H1 (cell line): ENCODE measurements around the gene EFCAB8. TPM values are rescaled to one million over a fixed set of nuclear protein-coding genes. Genes with fewer than 3 reads are reported as not detected.

Experiments
- CTCF ChIA-PET: fragments of 300-600 bp; sonication (Branson Sonifier 250); formaldehyde crosslinking; loops from one replicate; lab custom pipeline; 2021; ENCODE audit not compliant: partially characterized antibody; lab: Charles Lee
- POLR2A ChIA-PET: fragments of 300-600 bp; sonication (Branson Sonifier 250); formaldehyde crosslinking; loops from one replicate; lab custom pipeline; 2021; ENCODE audit warnings: inconsistent platforms; ENCODE audit not compliant: partially characterized antibody; lab: Charles Lee
- DNase-seq, 2 experiments: peaks; one replicate each; pipeline versions ENCODE4 v3.0.0 to v3.0.0-alpha.2; 2010 to 2022; ENCODE audit warnings: low spot score in 2 of 2, low read depth in 1 of 2, mixed read lengths in 1 of 2
- FAIRE-seq: peaks from 2 replicates; lab custom pipeline; 2011; peaks lifted over from hg19 to GRCh38; lab: Jason Lieb, UNC
- H2AFZ ChIP-seq: 2 replicates; pipeline ENCODE4 v1.8.1; 2012; ENCODE audit warnings: low read length, inconsistent platforms
- H2AK5ac ChIP-seq: 2 replicates; pipeline ENCODE4 v1.6.1; 2013; ENCODE audit warnings: low read depth, low read length
- H2BK120ac ChIP-seq: replicated peaks from 2 replicates; pipeline ENCODE3; 2013; ENCODE audit warnings: low read depth, low read length, inconsistent platforms
- H2BK12ac ChIP-seq: 2 replicates; pipeline ENCODE4 v1.6.1; 2013; ENCODE audit warnings: low read depth, low read length
- H2BK15ac ChIP-seq: 2 replicates; pipeline ENCODE4 v1.6.1; 2013; ENCODE audit warnings: low read length
- H2BK20ac ChIP-seq: 2 replicates; pipeline ENCODE4 v1.6.1; 2013; ENCODE audit warnings: low read length
- H2BK5ac ChIP-seq: 2 replicates; pipeline ENCODE4 v1.6.1; 2013; ENCODE audit warnings: low read depth, low read length
- H3K14ac ChIP-seq: 2 replicates; pipeline ENCODE4 v1.6.1; 2013; ENCODE audit warnings: inconsistent platforms; ENCODE audit not compliant: insufficient read length
- H3K18ac ChIP-seq: 2 replicates; pipeline ENCODE4 v1.6.1; 2013; ENCODE audit warnings: low read length; ENCODE audit errors: extremely low read depth
- H3K23ac ChIP-seq: 2 replicates; pipeline ENCODE4 v1.6.1; 2013; ENCODE audit warnings: inconsistent platforms; ENCODE audit not compliant: insufficient read length
- H3K23me2 ChIP-seq: 2 replicates; pipeline ENCODE4 v1.6.1; 2013; ENCODE audit warnings: low read depth, low read length
- H3K27ac ChIP-seq: 2 replicates; pipeline ENCODE4 v1.6.1; 2011; ENCODE audit warnings: low read depth, low read length, inconsistent platforms
- H3K27me3 ChIP-seq, 4 experiments: replicated peaks in 1 of 4; 1 replicate in 1 of 4; 2 replicates in 3 of 4; pipeline versions ENCODE4 v1.6.1 to v1.8.1; 2011 to 2013; ENCODE audit warnings: low read length in 3 of 4, mild to moderate bottlenecking in 3 of 4, inconsistent platforms in 2 of 4, mixed read lengths in 2 of 4, moderate library complexity in 1 of 4; ENCODE audit not compliant: control insufficient read depth in 3 of 4, insufficient read depth in 3 of 4; ENCODE audit errors: extremely low read depth in 1 of 4
- H3K36me3 ChIP-seq, 4 experiments: 2 replicates each; pipeline versions ENCODE4 v1.6.1 to v1.8.1; 2011 to 2013; ENCODE audit warnings: mild to moderate bottlenecking in 4 of 4, low read length in 3 of 4, moderate library complexity in 2 of 4, control low read depth in 1 of 4, inconsistent platforms in 1 of 4; ENCODE audit not compliant: insufficient read depth in 4 of 4, control insufficient read depth in 2 of 4
- H3K4ac ChIP-seq: replicated peaks from 2 replicates; pipeline ENCODE3; 2013; ENCODE audit warnings: low read length, low read depth, mixed read lengths, inconsistent platforms; ENCODE audit not compliant: insufficient read length
- H3K4me1 ChIP-seq, 4 experiments: replicated peaks in 1 of 4; 1 replicate in 1 of 4; 2 replicates in 3 of 4; pipeline versions ENCODE4 v1.6.1 to v1.8.1; 2011 to 2013; ENCODE audit warnings: low read length in 3 of 4, inconsistent platforms in 2 of 4, mixed read lengths in 1 of 4; ENCODE audit not compliant: insufficient read depth in 4 of 4, control insufficient read depth in 3 of 4
- H3K4me2 ChIP-seq, 2 experiments: 2 replicates each; pipeline versions ENCODE4 v1.6.1 to v1.8.1; 2011 to 2013; ENCODE audit warnings: low read depth in 2 of 2, low read length in 2 of 2, control low read depth in 1 of 2, inconsistent platforms in 1 of 2, mild to moderate bottlenecking in 1 of 2; ENCODE audit not compliant: insufficient read depth in 1 of 2
- H3K4me3 ChIP-seq, 4 experiments: fragments of 200-600, 300-600 bp in 1 of 4; sonication (generic), shearing (Covaris generic), sonication (Bioruptor Twin) in 1 of 4; 2 replicates each; pipeline versions ENCODE4 v1.5.1 to v1.8.1; 2011 to 2016; ENCODE audit warnings: low read length in 4 of 4, low read depth in 3 of 4, control low read depth in 2 of 4, inconsistent platforms in 2 of 4, mild to moderate bottlenecking in 2 of 4, mixed read lengths in 1 of 4, moderate library complexity in 1 of 4; ENCODE audit not compliant: insufficient read depth in 2 of 4; ENCODE audit errors: extremely low read depth in 1 of 4
- H3K56ac ChIP-seq: replicated peaks from 2 replicates; pipeline ENCODE3; 2013; ENCODE audit warnings: low read depth, mild to moderate bottlenecking, mixed read lengths, low read length, inconsistent platforms; ENCODE audit not compliant: insufficient read length
- H3K79me1 ChIP-seq: 2 replicates; pipeline ENCODE4 v1.6.1; 2013; ENCODE audit warnings: low read depth, low read length, control low read depth
- H3K79me2 ChIP-seq, 2 experiments: 2 replicates each; pipeline versions ENCODE4 v1.6.1 to v1.8.1; 2012 to 2013; ENCODE audit warnings: low read length in 2 of 2, mild to moderate bottlenecking in 2 of 2, inconsistent platforms in 1 of 2; ENCODE audit not compliant: insufficient read depth in 2 of 2, control insufficient read depth in 1 of 2
- H3K9ac ChIP-seq, 4 experiments: replicated peaks in 1 of 4; 1 replicate in 1 of 4; 2 replicates in 3 of 4; pipeline versions ENCODE4 v1.6.1 to v1.8.1; 2011 to 2013; ENCODE audit warnings: low read depth in 3 of 4, low read length in 3 of 4, control low read depth in 2 of 4, mild to moderate bottlenecking in 2 of 4, moderate library complexity in 2 of 4, inconsistent platforms in 1 of 4; ENCODE audit errors: extremely low read depth in 1 of 4
- H3K9me3 ChIP-seq, 2 experiments: 2 replicates each; pipeline versions ENCODE4 v1.6.1 to v1.8.1; 2012 to 2013; ENCODE audit warnings: mild to moderate bottlenecking in 2 of 2, moderate library complexity in 2 of 2, control low read depth in 1 of 2, inconsistent platforms in 1 of 2, low read depth in 1 of 2, low read length in 1 of 2, mixed read lengths in 1 of 2; ENCODE audit not compliant: insufficient read depth in 2 of 2
- H4K20me1 ChIP-seq, 2 experiments: replicated peaks in 1 of 2; 2 replicates each; pipeline versions ENCODE3 to v1.8.1; 2011 to 2013; ENCODE audit warnings: inconsistent platforms in 2 of 2, low read length in 2 of 2, mild to moderate bottlenecking in 1 of 2; ENCODE audit not compliant: insufficient read depth in 2 of 2, control insufficient read depth in 1 of 2
- H4K5ac ChIP-seq: 2 replicates; pipeline ENCODE4 v1.6.1; 2013; ENCODE audit warnings: low read length, low read depth, mixed read lengths, inconsistent platforms; ENCODE audit not compliant: insufficient read length
- H4K8ac ChIP-seq: 2 replicates; pipeline ENCODE4 v1.8.0; 2013; ENCODE audit warnings: mild to moderate bottlenecking, moderate library complexity, low read length, inconsistent platforms; ENCODE audit not compliant: insufficient read depth; ENCODE audit errors: extremely low read depth
- H4K91ac ChIP-seq: replicated peaks from 2 replicates; pipeline ENCODE3; 2013; ENCODE audit warnings: low read length, mixed read lengths, inconsistent platforms; ENCODE audit not compliant: insufficient read length
- CEBPB ChIP-seq: IDR thresholded peaks from 2 replicates; pipeline ENCODE4 v1.6.1; 2012; ENCODE audit warnings: low read depth, low read length
- GABPA ChIP-seq: IDR thresholded peaks from 2 replicates; pipeline ENCODE4 v1.6.1; 2011; ENCODE audit warnings: mild to moderate bottlenecking, low read length, moderate library complexity, borderline replicate concordance; ENCODE audit not compliant: insufficient read depth
- GTF2F1 ChIP-seq: IDR thresholded peaks from 2 replicates; pipeline ENCODE4 v1.6.1; 2012; ENCODE audit warnings: low read depth, low read length, improper control_type of control experiment, borderline replicate concordance
- JUN ChIP-seq: IDR thresholded peaks from 2 replicates; pipeline ENCODE4 v1.6.1; 2011; ENCODE audit warnings: low read depth, mild to moderate bottlenecking, improper control_type of control experiment, low read length
- JUND ChIP-seq: IDR thresholded peaks from 2 replicates; pipeline ENCODE4 v1.6.1; 2011; ENCODE audit warnings: mild to moderate bottlenecking, improper control_type of control experiment, low read length
- PHF8 ChIP-seq: fragments of 200-600 bp; sonication (generic); conservative IDR thresholded peaks from 2 replicates; pipeline ENCODE4 v1.7.1; 2012; ENCODE audit warnings: low read depth, mild to moderate bottlenecking, inconsistent platforms, low read length, moderate library complexity
- RAD21 ChIP-seq, 2 experiments: IDR thresholded peaks in 1 of 2; conservative IDR thresholded peaks in 1 of 2; 2 replicates each; pipeline ENCODE4 v1.6.1; 2011; ENCODE audit warnings: low read depth in 2 of 2, low read length in 2 of 2, improper control_type of control experiment in 1 of 2, inconsistent platforms in 1 of 2, mild to moderate bottlenecking in 1 of 2, moderate library complexity in 1 of 2
- RNF2 ChIP-seq: fragments of 200-900, 300-1000 bp; sonication (generic); IDR thresholded peaks from 2 replicates; pipeline ENCODE4 v1.7.1; 2016; ENCODE audit warnings: borderline replicate concordance, low read depth, mild to moderate bottlenecking, antibody characterized with exemption, low read length; ENCODE audit not compliant: poor library complexity, severe bottlenecking; ENCODE audit errors: missing control alignments
- TBP ChIP-seq: IDR thresholded peaks from 2 replicates; pipeline ENCODE4 v1.6.1; 2011; ENCODE audit warnings: low read depth, low read length, improper control_type of control experiment
- TEAD4 ChIP-seq: IDR thresholded peaks from 2 replicates; pipeline ENCODE4 v1.6.1; 2012; ENCODE audit warnings: low read depth, low read length, inconsistent platforms, mixed read lengths
- WGBS, 2 experiments: shearing (Covaris generic) in 1 of 2; methylation state at CpG; one replicate each; pipeline versions ENCODE4 v1.1.6 to v1.1.7; 2013 to 2015; ENCODE audit warnings: low lambda C conversion rate in 2 of 2, mixed read lengths in 2 of 2, inconsistent platforms in 1 of 2, low coverage in 1 of 2, missing lambda C conversion rate in 1 of 2; ENCODE audit not compliant: insufficient replicate concordance in 2 of 2, insufficient coverage in 1 of 2, insufficient read length in 1 of 2; ENCODE audit errors: extremely low coverage in 1 of 2, missing lambda C conversion rate in 1 of 2; 5-methylcytosine and 5-hydroxymethylcytosine counted together
- polyA plus RNA-seq, 7 experiments: library from polyadenylated mRNA; depleted of rRNA in 3 of 7; stranded (reverse) in 5 of 7; unstranded in 2 of 7; fragments of >200 nt in 5 of 7; fragments of 200-250 nt in 2 of 7; gene quantifications; 1 replicate in 5 of 7; 2 replicates in 1 of 7; 4 replicates in 1 of 7; pipeline versions ENCODE4 v1.2.1 to v1.2.3, GENCODE V29; 2011 to 2013; ENCODE audit warnings: missing spikeins in 2 of 7, mixed read lengths in 2 of 7
- total RNA-seq: library from RNA; stranded (reverse); fragmentation: NEBNext Ultra II Directional; extraction: Animal tissue kit (Norgen Biotek cat#: 25700); gene quantifications from 2 replicates; pipeline ENCODE4 v1.2.1, GENCODE V29; 2021
- TF ChIP-seq, protein P1 (sequence below): IDR thresholded peaks from 2 replicates; pipeline ENCODE4 v1.6.1; 2012; ENCODE audit warnings: inconsistent platforms

Gene EFCAB8
- total and polyA plus RNA-seq, 2 of the 8 experiments (the other 6 are each of a cell fraction or from before 2014, with no cell fraction given) = 0.06 to 0.20 TPM

DNA sequence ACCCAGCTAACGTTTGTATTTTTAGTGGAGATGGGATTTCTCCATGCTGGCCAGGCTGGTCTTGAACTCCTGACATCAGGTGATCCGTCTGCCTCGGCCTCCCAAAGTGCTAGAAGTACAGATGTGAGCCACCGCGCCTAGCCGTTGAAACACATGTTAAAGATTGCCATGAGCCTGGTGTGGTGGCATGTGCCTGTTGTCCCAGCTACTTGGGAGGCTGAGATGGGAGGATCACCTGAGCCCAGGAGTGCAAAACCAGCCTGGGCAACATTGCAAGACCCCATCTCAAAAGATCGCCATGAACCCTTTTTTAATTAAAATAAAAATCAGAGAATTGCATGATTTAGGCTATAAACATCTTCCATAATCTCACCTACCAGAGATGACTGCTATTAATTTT, 2.7 kb downstream of the EFCAB8 start:
- FAIRE-seq (no peak), DNase-seq (no peak)
- no peak overlapping the region for H4K91ac ChIP-seq
- ChIA-PET CTCF (interaction anchor here (1.0 kb wide), 1 partner anchor 35 kb away, joined by 3 read pairs; no protein-coding TSS in a partner anchor), POLR2A (interaction anchor here (0.9 kb wide), 1 partner anchor 88 kb away, joined by 3 read pairs; no protein-coding TSS in a partner anchor)
- no peak overlapping the region for H3K9ac ChIP-seq
- no peak overlapping the region for H2AFZ ChIP-seq
- H3K23ac ChIP-seq = no peak overlapping the region
- H2BK5ac ChIP-seq = no peak overlapping the region
- no peaks in the 10 kb centered on the region; the same call in 1 of the 2 replicates for H3K79me1 ChIP-seq
- peaks cover 9 to 18% (median 11%) of the 10 kb centered on the region in 4 experiments; a peak in 6 of 7 replicates for H3K4me1 ChIP-seq
- no peak overlapping the region for H3K14ac ChIP-seq
- no peaks in the 10 kb centered on the region for H3K9me3 ChIP-seq
- no peaks in the 10 kb centered on the region for H3K79me2 ChIP-seq
- no peak overlapping the region for H2BK20ac ChIP-seq
- H3K27ac ChIP-seq = no peak overlapping the region
- TF ChIP-seq GABPA (no peak), PHF8 (no peak), TBP (no peak), TEAD4 (no peak), GTF2F1 (no peak), JUN (no peak), RAD21 (IDR thresholded peaks at IDR 0.05 in 1 of 2, conservative IDR thresholded peaks at IDR 0.05 in 1 of 2; ENCODE audit: low read depth in 2 of 2, low read length in 2 of 2) (no peak), CEBPB (no peak), RNF2 (no peak), JUND (no peak)
- TF ChIP-seq, protein P1, sequence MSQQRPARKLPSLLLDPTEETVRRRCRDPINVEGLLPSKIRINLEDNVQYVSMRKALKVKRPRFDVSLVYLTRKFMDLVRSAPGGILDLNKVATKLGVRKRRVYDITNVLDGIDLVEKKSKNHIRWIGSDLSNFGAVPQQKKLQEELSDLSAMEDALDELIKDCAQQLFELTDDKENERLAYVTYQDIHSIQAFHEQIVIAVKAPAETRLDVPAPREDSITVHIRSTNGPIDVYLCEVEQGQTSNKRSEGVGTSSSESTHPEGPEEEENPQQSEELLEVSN = no peak
- H4K5ac ChIP-seq = no peak overlapping the region
- H4K8ac ChIP-seq = no peak overlapping the region
- H2BK15ac ChIP-seq = no peak overlapping the region
- no peaks in the 10 kb centered on the region for H4K20me1 ChIP-seq
- H2BK120ac ChIP-seq = no peak overlapping the region
- 85% methylated on average over 7 of the region's 7 CpGs; no CpG with 5 or more reads in 1 of the 2 experiments for WGBS, 2 experiments
- no peak overlapping the region for H3K4me3 ChIP-seq
- H3K4ac ChIP-seq = no peak overlapping the region
- no peak overlapping the region for H3K4me2 ChIP-seq
- no peaks in the 10 kb centered on the region for H3K23me2 ChIP-seq
- H2AK5ac ChIP-seq = no peak overlapping the region
- H3K27me3 ChIP-seq = no peaks in the 10 kb centered on the region
- H3K56ac ChIP-seq = no peak overlapping the region
- no peak overlapping the region for H3K18ac ChIP-seq
- no peak overlapping the region for H2BK12ac ChIP-seq
- 0 out of 8 replicates have a peak, but pooled peaks cover 0 to 2% (median 0%) of the 10 kb centered on the region in 4 experiments for H3K36me3 ChIP-seq
